A549 (cell line): ENCODE results near the gene GGNBP2.

Source experiments
- CEBPB ChIP-seq, 2 experiments: fragments of >200 bp in 1 of 2; sonication (Bioruptor Twin) in 1 of 2; formaldehyde crosslinking in 1 of 2; IDR thresholded peaks; 2 replicates each; pipeline ENCODE4 v1.6.1; 2012 to 2016
- GATA3 ChIP-seq: IDR thresholded peaks from 2 replicates; pipeline ENCODE4 v1.6.1; 2012; ENCODE audit warnings: borderline replicate concordance
- KDM5A ChIP-seq: fragments of 200-600 bp; sonication (generic); IDR thresholded peaks from 2 replicates; pipeline ENCODE4 v1.6.1; 2016; ENCODE audit warnings: antibody characterized with exemption, mild to moderate bottlenecking
- MYC ChIP-seq: IDR thresholded peaks from 2 replicates; pipeline ENCODE4 v1.6.1; 2012; ENCODE audit warnings: mild to moderate bottlenecking, inconsistent platforms, low read length, improper control_type of control experiment, borderline replicate concordance
- POLR2A ChIP-seq: IDR thresholded peaks from 2 replicates; pipeline ENCODE4 v1.6.1; 2012; ENCODE audit warnings: mild to moderate bottlenecking, low read length
- ZFP36 ChIP-seq: fragments of 450-650 bp; IDR thresholded peaks from 2 replicates; pipeline ENCODE4 v1.6.1; 2014; ENCODE audit warnings: borderline replicate concordance; ENCODE audit not compliant: partially characterized antibody
- TF ChIP-seq, protein P1 (sequence below): fragments of >200 bp; sonication (Bioruptor Twin); formaldehyde crosslinking; IDR thresholded peaks from 3 replicates; pipeline ENCODE4 v1.5.1; 2016
- TF ChIP-seq, protein P2 (sequence below): fragments of 450-650 bp; IDR thresholded peaks from 2 replicates; pipeline ENCODE4 v1.6.1; 2014; ENCODE audit warnings: antibody characterized with exemption
- TF ChIP-seq, protein P3 (sequence below): fragments of 200-600 bp; sonication (generic); IDR thresholded peaks from 2 replicates; pipeline ENCODE4 v1.6.1; 2016; ENCODE audit warnings: antibody characterized with exemption, mild to moderate bottlenecking, moderate library complexity
- TF ChIP-seq, protein P4 (sequence below): IDR thresholded peaks from 2 replicates; pipeline ENCODE4 v1.6.1; 2012; ENCODE audit warnings: low read depth, borderline replicate concordance

DNA sequence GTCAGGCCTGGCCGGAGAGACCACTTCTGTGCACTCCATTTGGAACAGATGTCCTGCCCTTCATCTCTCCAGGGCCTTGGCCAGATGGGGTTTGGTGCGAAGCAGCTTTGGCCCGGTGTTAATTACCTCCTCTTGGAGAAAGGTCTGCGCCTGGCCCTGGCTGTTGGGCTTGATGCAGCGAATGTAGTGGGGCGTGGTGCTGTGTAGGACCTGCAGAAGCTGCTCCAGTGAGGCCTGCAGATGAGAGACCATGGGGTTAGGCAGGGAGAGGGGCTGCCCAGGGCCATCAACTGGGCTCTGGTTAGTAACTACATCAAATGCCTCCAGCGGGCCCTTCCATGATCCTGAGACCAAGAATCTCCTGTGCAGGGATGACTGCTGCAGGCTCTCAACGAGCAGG, 39.5 kb upstream of the GGNBP2 start:
- TF ChIP-seq, protein P1, sequence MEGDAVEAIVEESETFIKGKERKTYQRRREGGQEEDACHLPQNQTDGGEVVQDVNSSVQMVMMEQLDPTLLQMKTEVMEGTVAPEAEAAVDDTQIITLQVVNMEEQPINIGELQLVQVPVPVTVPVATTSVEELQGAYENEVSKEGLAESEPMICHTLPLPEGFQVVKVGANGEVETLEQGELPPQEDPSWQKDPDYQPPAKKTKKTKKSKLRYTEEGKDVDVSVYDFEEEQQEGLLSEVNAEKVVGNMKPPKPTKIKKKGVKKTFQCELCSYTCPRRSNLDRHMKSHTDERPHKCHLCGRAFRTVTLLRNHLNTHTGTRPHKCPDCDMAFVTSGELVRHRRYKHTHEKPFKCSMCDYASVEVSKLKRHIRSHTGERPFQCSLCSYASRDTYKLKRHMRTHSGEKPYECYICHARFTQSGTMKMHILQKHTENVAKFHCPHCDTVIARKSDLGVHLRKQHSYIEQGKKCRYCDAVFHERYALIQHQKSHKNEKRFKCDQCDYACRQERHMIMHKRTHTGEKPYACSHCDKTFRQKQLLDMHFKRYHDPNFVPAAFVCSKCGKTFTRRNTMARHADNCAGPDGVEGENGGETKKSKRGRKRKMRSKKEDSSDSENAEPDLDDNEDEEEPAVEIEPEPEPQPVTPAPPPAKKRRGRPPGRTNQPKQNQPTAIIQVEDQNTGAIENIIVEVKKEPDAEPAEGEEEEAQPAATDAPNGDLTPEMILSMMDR: no peak
- TF ChIP-seq CEBPB (IDR thresholded peaks at IDR 0.05) (no peak), ZFP36 (no peak), POLR2A (no peak), GATA3 (no peak), KDM5A (no peak), MYC (no peak)
- TF ChIP-seq, protein P2, sequence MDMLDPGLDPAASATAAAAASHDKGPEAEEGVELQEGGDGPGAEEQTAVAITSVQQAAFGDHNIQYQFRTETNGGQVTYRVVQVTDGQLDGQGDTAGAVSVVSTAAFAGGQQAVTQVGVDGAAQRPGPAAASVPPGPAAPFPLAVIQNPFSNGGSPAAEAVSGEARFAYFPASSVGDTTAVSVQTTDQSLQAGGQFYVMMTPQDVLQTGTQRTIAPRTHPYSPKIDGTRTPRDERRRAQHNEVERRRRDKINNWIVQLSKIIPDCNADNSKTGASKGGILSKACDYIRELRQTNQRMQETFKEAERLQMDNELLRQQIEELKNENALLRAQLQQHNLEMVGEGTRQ: no peak
- TF ChIP-seq, protein P3, sequence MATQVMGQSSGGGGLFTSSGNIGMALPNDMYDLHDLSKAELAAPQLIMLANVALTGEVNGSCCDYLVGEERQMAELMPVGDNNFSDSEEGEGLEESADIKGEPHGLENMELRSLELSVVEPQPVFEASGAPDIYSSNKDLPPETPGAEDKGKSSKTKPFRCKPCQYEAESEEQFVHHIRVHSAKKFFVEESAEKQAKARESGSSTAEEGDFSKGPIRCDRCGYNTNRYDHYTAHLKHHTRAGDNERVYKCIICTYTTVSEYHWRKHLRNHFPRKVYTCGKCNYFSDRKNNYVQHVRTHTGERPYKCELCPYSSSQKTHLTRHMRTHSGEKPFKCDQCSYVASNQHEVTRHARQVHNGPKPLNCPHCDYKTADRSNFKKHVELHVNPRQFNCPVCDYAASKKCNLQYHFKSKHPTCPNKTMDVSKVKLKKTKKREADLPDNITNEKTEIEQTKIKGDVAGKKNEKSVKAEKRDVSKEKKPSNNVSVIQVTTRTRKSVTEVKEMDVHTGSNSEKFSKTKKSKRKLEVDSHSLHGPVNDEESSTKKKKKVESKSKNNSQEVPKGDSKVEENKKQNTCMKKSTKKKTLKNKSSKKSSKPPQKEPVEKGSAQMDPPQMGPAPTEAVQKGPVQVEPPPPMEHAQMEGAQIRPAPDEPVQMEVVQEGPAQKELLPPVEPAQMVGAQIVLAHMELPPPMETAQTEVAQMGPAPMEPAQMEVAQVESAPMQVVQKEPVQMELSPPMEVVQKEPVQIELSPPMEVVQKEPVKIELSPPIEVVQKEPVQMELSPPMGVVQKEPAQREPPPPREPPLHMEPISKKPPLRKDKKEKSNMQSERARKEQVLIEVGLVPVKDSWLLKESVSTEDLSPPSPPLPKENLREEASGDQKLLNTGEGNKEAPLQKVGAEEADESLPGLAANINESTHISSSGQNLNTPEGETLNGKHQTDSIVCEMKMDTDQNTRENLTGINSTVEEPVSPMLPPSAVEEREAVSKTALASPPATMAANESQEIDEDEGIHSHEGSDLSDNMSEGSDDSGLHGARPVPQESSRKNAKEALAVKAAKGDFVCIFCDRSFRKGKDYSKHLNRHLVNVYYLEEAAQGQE: no peak
- TF ChIP-seq, protein P4, sequence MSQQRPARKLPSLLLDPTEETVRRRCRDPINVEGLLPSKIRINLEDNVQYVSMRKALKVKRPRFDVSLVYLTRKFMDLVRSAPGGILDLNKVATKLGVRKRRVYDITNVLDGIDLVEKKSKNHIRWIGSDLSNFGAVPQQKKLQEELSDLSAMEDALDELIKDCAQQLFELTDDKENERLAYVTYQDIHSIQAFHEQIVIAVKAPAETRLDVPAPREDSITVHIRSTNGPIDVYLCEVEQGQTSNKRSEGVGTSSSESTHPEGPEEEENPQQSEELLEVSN: no peak
